ENCODE measurements around the gene APBA2. TPM values are rescaled to one million over a fixed set of nuclear protein-coding genes. Genes with fewer than 3 reads are reported as not detected.

The APBA2 gene
- total RNA-seq, 1 donor from 2014 or later: 41.0 TPM

DNA sequence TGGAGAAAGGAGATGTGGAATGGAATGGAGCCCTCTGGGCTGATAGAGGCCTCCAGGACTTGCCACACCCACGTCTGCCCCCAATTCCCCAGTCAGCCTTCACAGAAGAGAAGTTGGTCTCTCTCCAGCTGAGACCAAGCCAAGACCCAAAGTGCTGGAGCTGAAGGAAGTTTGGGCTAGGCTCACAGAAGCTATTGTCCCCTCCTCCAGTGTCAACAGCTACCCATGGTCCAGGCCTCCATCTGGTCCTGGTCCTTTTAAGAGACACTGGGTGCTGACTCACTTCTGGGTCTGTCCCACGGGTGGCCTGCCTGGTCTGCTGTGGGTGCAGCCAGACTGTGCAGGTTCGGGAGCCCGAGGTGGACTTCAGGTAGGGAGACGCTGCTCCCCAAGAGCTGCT, 179.8 kb downstream of the APBA2 start:
- peaks cover 6% of the 10 kb centered on the region for H3K4me1 Mint-ChIP-seq (ENCODE audit: low read depth)
- TF ChIP-seq, protein P1, sequence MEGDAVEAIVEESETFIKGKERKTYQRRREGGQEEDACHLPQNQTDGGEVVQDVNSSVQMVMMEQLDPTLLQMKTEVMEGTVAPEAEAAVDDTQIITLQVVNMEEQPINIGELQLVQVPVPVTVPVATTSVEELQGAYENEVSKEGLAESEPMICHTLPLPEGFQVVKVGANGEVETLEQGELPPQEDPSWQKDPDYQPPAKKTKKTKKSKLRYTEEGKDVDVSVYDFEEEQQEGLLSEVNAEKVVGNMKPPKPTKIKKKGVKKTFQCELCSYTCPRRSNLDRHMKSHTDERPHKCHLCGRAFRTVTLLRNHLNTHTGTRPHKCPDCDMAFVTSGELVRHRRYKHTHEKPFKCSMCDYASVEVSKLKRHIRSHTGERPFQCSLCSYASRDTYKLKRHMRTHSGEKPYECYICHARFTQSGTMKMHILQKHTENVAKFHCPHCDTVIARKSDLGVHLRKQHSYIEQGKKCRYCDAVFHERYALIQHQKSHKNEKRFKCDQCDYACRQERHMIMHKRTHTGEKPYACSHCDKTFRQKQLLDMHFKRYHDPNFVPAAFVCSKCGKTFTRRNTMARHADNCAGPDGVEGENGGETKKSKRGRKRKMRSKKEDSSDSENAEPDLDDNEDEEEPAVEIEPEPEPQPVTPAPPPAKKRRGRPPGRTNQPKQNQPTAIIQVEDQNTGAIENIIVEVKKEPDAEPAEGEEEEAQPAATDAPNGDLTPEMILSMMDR (IDR thresholded peaks at IDR 0.05; ENCODE audit: unreplicated experiment): no peak
- H3K36me3 Mint-ChIP-seq (ENCODE audit: insufficient read depth): no peaks in the 10 kb centered on the region
- H3K27ac Mint-ChIP-seq: no peak overlapping the region
- no peak overlapping the region for H3K4me3 Mint-ChIP-seq (ENCODE audit: low read depth)
- H3K27me3 Mint-ChIP-seq: no peaks in the 10 kb centered on the region
- no peak for DNase-seq (ENCODE audit: low spot score, unreplicated experiment)
- no peaks in the 10 kb centered on the region for H3K9me3 Mint-ChIP-seq (ENCODE audit: low read depth)

DNA sequence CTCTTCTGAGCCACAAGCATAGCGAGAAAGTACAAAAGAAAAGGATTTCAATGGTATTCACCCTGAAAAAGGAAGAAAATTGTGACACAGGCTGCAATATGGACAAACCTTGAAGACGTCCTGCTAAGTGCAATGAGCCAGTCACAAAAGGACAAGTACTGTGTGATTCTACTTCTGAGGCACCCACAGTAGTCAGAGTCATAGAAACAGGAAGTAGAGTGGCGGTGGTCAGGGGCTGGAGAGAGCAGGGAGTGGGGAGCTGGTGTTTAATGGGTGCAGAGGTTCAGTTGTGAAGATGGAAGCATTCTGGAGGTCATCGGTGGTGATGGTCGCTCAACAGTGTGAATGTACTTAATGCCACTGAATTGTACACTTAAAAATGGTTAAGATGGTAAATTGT, 180.5 kb downstream of the APBA2 start:
- DNase-seq (ENCODE audit: low spot score, unreplicated experiment): no peak
- TF ChIP-seq, protein P1 (IDR thresholded peaks at IDR 0.05; ENCODE audit: unreplicated experiment): no peak
- Mint-ChIP-seq H3K27me3 (no peaks in the 10 kb centered on the region), H3K36me3 (ENCODE audit: insufficient read depth) (no peaks in the 10 kb centered on the region), H3K9me3 (ENCODE audit: low read depth) (no peaks in the 10 kb centered on the region), H3K27ac (no peak overlapping the region), H3K4me3 (ENCODE audit: low read depth) (no peak overlapping the region), H3K4me1 (ENCODE audit: low read depth) (peaks cover 5% of the 10 kb centered on the region)

DNA sequence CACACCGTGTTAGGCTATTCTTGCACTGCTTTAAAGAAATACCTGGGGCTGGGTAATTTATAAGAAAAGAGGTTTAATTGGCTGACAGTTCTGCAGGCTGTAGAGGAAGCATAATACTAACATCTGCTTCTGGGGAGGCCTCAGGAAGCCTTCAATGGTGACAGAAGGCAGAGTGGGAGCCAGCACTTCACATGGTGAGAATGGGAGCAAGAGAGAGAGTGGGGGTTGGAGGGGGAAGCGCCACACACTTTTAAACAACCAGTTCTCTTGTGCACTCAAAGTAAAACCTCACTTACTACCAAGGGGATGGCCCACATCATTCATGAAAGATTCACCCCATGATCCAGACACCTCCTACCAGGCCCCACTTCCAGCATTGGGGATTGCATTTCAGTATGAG, 181.1 kb downstream of the APBA2 start:
- no peaks in the 10 kb centered on the region for H3K36me3 Mint-ChIP-seq (ENCODE audit: insufficient read depth)
- no peak overlapping the region for H3K27ac Mint-ChIP-seq
- H3K4me1 Mint-ChIP-seq (ENCODE audit: low read depth): peaks cover 4% of the 10 kb centered on the region
- H3K27me3 Mint-ChIP-seq: no peaks in the 10 kb centered on the region
- DNase-seq (ENCODE audit: low spot score, unreplicated experiment): no peak
- no peaks in the 10 kb centered on the region for H3K9me3 Mint-ChIP-seq (ENCODE audit: low read depth)
- TF ChIP-seq, protein P1 (IDR thresholded peaks at IDR 0.05; ENCODE audit: unreplicated experiment): no peak
- H3K4me3 Mint-ChIP-seq (ENCODE audit: low read depth): no peak overlapping the region

DNA sequence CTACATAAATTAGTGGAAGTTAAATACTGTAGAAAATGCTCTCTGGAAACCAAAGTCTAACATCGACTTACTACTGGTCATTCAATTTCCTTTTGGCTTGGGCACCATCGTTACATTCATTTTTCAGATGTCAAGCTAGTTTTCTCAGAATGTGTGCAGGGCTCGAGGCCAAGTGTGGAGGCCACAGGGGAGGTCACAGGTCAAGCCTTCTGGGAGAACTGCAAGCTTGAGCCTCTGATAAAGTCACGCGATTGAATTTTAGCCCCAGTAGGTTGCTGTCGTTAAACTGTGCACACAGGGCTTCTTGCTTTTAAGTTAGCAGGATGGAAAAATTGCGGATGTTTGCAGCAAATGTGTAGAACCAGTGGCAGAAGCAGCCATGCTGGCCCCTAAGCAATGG, 182.2 kb downstream of the APBA2 start:
- Mint-ChIP-seq H3K4me3 (ENCODE audit: low read depth) (no peak overlapping the region), H3K27ac (no peak overlapping the region), H3K4me1 (ENCODE audit: low read depth) (no peaks in the 10 kb centered on the region), H3K36me3 (ENCODE audit: insufficient read depth) (no peaks in the 10 kb centered on the region), H3K9me3 (ENCODE audit: low read depth) (no peaks in the 10 kb centered on the region), H3K27me3 (no peaks in the 10 kb centered on the region)
- TF ChIP-seq, protein P1 (IDR thresholded peaks at IDR 0.05; ENCODE audit: unreplicated experiment): no peak
- no peak for DNase-seq (ENCODE audit: low spot score, unreplicated experiment)

DNA sequence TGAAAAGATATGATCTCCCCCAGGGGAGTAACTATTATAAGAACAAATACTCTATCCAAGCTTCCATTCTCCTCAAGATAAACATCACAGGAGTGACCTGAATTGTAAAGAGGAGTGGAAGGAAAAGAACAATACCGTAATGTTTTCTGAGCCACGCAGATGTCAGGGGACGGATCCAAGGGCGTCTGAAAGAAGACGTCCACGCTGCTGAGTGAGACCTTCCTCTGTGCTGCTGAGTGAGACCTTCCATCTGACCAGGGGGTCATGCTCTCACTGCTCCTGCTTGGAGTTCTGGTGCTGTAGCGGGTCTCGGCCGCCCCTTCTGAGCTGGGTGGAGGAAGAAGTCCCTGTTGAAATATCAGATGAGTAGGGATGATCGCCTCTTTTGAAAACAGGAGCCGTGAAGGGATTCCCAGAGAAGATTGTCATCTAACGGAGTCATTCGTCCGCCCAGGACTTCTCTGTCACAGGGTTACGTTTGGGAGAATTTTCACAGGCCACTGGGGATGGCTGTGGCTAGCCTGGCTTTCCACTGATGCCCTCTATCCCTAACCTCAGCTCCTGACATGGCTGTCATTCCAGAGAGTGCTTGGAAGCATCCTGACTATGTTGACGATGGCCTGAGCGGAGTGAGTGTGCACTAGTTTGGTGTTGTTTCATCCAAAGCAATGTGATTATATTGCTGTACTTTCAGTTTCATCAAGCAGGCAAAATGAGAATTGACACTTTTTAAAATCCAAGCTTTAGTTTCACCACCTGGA, 184.9 kb downstream of the APBA2 start:
- Mint-ChIP-seq H3K27me3 (no peaks in the 10 kb centered on the region), H3K27ac (no peak overlapping the region), H3K36me3 (ENCODE audit: insufficient read depth) (peaks cover 3% of the 10 kb centered on the region), H3K4me3 (ENCODE audit: low read depth) (no peak overlapping the region), H3K9me3 (ENCODE audit: low read depth) (no peaks in the 10 kb centered on the region), H3K4me1 (ENCODE audit: low read depth) (no peaks in the 10 kb centered on the region)
- TF ChIP-seq, protein P1 (IDR thresholded peaks at IDR 0.05; ENCODE audit: unreplicated experiment): no peak
- DNase-seq (ENCODE audit: low spot score, unreplicated experiment): no peak

All from progenitor cell of endocrine pancreas (in vitro differentiated cells).